Jurkat, Clone E6-1 (cell line): ENCODE data around the gene DNAL4.

Source experiments
- DNase-seq: peaks from one replicate; pipeline ENCODE4 v3.0.0-alpha.2; 2011; ENCODE audit warnings: low read depth, low spot score
- H3K4me3 ChIP-seq: 2 replicates; pipeline ENCODE4 v1.5.1; 2011; ENCODE audit warnings: mild to moderate bottlenecking, low read length, control low read depth, moderate library complexity

DNAL4 gene

DNA sequence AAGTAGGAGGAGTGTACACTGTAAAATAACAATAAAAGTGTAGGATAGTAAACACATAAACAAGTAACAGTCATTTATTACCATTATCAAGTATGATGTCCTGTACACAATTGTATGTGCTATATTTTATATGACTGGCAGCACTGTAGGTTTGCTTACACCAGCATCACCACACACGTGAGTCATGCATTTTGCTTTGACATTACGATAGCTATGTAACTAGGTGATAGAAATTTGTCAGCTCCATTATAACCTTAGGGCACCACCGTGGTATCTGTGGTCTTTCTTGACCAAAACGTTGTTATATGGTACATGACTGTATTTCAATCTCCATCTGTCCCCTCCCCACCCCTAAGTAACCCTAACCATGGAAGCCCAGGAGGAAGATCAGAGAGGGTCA, 1.1 kb downstream of the DNAL4 start:
- DNase-seq = no peak
- H3K4me3 ChIP-seq = peak overlapping the region; percentile 67

DNA sequence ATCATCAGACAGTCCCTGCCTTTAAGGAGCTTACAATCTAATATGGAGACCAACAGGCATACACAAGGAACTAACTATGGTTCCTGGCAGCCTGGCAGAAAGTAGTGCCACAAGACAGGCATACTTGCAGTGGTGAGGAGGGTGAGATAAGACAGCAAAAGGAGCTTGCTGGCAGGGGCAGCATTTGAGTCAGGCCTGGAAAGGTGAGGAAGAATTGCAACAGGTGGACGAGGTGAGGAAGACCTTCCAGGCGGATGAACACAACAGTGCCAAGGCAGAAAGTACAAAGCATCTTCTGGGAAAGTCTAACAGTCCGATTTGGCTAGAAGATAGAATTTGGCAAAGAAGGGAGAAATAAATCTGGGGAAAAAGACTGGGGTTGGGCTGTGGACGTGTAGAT, 4.3 kb downstream of the DNAL4 start:
- H3K4me3 ChIP-seq = no peak overlapping the region
- DNase-seq = no peak

DNA sequence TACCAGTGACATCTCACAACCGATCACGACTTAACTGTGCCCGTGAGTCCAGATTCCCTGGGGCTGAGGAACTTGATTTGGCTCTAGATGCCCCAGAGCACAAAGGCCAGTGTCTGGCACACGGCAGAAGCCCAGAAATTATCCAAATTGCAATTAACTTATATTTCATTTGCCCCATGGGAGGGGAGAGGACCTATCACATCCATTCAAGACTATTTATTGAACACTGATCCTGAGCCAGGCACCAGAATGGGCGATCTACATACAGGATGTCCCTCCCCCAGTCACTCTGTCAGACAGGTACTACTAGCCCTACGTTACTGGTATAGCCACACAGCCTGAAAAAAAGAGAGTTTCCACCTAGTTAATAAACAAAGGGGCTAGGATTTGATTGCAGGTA, 5.1 kb downstream of the DNAL4 start:
- no peak overlapping the region for H3K4me3 ChIP-seq
- DNase-seq = no peak

DNA sequence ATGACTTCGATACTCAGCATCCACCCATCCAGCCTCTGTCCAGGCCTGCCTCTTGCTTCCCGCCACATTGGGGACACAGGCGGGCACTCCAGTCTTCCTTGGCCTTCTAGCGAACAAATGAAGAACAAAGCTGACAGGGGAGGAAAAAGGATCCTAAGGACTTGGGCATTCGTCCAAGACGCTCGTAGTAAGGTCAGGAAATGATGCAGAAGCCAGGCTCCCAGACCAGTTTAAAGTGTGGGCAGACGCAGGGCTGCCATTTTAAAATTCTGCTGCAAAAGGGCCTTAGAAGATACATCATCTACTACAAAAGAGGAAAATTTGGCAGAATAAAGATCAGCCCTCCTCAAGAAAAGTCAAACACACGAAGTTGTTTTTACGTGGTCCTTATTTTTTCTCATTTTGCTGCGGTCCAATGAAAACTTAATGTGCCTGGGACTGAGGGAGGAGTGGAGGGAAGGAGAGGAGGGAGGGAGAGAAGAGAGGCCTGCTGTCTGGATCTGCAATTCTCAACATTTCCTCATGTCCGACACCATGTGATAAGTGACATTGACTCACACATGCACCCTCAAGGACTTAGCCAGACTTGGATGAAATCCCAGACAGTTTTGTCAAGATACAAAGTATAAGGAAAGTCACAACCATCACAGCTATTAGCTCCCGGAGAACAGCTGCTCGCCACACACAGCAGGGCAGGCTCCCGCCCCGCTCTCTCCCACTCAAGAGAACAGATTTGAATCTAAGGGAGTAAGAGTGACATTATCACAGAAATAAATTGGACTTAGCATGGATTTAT, 5.7 kb downstream of the DNAL4 start:
- no peak overlapping the region for H3K4me3 ChIP-seq
- DNase-seq = no peak

DNA sequence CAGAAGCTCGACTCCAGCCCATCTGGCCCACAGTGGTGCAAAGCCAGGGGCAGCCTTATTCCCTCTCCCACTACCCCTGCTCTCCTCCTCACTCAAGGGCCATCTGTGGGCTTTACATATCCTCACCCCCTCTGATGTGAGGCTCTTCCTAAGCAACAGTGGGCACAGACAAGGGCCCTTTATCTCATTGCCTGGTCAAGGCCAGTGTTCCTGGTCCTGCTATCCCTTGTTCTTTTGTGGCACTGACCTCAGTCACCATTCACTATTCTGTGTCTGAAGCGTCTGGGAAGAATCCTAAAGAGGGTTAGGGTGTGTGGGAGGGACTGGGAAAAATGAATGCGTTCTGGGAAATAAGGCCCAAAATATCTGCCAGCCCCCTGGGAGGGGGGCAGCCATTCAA, 7.3 kb downstream of the DNAL4 start:
- DNase-seq = no peak
- no peak overlapping the region for H3K4me3 ChIP-seq

DNA sequence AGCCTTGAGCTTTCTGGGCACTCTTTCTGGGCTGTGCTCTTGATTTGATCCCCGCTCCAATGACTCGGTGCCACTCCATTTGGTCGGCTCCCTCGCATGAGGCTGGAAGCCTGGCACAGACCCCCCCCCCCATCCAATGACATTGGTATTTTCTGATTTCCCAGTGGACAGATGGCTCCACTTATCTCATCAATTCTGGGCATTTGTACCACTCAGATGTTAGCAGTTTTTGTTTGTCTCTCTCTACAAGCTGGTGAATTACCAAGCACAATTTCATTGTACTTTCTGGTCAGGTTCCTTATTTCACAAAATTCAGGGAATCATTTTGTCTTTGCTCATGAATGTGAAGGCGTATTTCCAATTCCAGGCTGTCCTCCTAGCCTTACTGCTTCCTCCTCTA, 9.1 kb downstream of the DNAL4 start:
- no peak for DNase-seq
- H3K4me3 ChIP-seq = no peak overlapping the region

DNA sequence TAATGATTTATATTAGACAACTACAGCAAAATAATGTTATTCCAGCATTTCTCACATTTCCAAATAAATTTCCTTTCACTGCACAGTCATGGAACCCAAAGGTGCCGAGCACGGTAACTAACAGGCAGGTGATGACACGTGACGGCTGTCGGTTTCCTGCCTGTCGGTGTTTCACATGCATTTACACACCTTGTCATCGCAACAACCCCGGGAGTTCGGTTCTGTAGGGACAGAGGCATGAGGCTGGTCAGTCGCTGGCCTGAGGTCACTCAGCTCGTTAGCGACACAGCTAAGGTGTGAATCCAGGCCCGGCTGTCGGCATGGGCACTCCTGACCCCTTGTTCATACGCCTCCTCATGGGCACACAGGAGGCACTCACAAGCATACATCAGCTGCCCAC, 9.9 kb downstream of the DNAL4 start:
- H3K4me3 ChIP-seq = no peak overlapping the region
- no peak for DNase-seq

DNA sequence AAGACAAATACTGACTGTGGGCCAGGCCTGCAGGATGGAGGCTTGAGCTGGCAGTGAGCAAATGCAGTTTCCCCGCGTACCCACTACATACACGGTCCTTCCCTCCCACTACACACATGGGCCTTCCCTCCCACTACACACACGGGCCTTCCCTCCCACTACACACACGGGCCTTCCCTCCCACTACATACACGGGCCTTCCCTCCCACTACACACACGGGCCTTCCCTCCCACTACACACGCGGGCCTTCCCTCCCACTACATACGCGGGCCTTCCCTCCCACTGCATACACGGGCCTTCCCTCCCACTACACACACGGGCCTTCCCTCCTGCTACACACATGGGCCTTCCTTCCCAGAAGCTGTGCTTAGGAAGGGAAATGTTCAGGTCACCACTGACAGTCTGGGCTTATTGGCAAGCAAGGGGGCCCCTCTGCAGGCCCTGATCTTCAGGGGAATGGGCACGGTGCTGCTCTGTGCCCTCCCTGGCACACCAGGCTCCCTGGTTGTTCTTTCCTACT, 10.8 kb downstream of the DNAL4 start:
- no peak for DNase-seq
- no peak overlapping the region for H3K4me3 ChIP-seq

DNA sequence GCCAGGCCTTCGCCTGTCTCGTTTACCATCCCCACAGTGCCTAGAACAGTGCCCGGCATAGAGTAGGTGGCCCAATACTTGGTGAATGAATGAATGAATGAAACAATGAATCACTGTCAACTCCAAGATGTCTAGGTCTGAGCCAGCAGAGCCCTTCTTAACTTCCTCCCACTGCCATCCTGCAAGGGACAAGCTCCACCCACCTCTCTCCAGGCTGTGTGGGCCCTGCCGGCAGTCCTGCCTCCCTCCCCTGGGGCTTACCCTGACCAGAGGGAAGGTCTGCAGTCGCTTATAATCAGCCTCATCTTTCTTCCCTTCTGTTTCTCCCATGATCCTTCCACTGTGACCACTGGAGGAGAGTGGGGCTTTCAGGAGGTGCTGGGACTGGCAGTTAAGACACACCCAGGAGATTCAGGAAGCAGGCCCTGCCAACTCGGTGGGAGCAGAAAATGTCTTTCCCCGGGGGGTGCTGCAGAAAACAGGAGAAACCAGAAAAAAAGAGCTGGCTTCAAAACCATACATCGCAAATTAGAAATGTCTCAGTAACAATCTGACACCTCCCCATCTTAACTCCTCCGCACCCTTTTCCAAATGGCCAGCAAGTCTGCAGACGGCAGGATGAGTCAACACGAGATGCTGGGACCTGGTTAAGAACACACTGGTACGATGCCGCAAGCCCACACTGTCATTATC, 11.4 kb downstream of the DNAL4 start:
- DNase-seq = no peak
- H3K4me3 ChIP-seq = no peak overlapping the region

DNA sequence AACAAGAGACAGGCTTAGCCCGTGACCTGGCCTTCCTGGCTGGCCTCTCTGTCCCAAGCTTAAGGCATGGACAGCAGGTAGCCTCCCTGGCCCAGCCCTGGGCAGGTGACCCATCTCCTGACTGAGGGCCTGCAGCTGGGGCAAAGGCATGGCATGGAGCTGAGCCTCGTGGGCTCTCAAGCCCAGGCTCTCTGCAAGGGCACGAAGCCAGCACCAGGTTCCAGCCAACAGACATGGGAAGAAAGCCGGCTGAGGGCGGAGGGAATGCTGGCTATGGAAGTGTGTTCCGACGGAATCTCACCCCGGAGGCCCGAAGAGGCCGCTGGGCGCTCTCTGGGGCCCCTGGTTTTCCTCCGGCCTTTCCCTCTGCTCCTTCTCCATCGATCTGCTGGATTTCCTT, 12.9 kb downstream of the DNAL4 start:
- no peak overlapping the region for H3K4me3 ChIP-seq
- DNase-seq = no peak

DNA sequence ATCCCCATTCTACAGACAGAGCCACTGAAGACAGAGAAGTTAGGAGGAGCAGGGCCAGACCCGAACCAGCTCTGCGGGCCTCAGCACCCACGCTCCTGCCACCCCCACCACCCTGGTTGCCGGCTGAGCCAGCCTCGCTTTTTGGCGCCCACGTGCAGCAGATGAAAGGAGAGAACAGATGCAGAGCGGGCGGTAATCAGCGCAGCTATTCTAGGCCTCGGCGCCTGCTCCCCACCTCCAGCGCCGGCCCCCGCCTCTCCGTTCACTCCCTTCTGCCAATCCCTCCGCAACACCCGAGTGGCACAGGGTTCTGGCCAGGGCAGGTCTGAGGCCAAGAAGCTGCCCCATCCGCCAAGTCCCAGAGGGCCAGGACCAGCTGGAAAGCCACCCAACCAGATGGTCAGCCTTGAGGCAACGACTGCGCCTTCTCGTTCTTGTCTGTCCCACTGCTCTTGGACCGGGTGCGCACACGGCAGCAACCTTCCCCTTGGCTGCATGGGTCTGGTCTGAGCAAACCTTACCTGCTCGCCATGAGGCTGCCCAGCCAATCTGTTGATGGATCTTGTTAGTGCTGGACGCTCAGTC, 16.8 kb downstream of the DNAL4 start:
- no peak for DNase-seq
- H3K4me3 ChIP-seq = no peak overlapping the region

DNA sequence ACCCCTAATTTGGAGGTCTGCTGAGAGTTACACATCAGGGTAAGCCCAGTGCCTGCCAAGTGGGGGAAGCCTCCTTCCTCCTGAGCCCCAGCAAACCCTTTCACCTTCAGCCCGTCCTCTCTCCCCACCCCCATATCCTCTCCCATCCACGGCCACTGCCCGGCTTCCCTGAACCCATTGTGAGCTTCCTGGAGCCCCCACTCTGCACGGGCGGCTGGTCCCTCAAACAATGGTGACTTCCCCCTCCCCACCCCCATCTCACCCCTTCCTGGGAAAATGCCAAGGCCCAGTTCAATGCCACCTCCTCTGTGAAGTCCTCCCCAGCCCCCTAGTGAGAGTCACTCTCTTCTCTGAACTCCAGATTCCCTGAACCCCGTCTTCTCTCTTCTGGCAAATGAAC, 17.9 kb downstream of the DNAL4 start:
- DNase-seq = no peak
- H3K4me3 ChIP-seq = no peak overlapping the region

DNA sequence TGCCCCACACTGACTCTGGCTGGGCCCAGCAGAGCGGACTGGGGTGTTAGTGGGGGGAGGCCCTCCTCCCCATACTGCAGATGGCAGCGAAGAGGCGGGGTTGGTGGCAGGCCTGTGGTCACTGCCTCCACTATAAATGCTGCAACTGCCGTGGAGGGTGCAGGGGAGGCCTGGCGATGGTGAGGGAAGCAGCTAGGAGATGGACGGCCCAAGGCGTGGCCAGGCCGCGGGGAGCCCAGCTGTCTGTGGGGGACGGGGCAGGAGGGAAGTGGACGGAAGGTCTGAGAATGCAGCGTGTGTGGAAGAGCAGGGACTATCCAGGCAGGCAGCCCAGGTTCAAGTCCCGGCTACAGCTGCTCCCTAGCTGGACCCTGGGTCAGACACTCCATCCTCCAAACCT, 18.3 kb downstream of the DNAL4 start:
- DNase-seq = no peak

DNA sequence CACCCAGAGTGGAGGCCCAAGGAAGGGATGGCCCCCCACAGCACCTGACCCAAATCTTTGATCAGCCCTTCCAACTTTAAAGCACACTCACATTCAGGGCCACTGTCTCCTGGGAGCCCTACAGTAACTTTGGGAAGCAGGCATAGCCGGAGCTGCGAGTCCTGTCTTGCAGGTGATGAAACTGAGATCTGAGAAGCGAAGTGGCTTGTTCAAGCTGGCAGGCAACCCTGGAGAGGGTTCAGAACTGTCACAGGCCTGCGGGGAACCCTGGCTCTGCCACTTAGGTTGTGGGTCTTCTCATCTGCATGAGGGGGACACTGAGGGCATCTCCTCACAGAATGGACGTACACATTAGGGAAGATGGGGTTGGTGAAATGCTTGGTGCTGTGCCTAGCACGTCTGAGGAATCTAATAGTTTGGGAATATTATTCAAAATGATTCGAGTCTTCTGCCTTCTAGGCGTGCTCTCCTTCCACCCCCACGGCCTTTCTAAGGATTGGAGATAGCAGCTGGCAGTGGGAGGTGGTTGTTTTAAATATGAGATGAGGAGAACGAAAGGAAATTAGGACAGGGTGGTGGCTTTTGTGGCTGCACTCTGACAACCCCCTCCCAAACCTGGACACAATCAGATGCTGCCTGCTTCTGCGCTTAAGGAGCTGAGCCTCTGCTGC, 19.3 kb downstream of the DNAL4 start:
- no peak overlapping the region for H3K4me3 ChIP-seq
- DNase-seq = no peak

More for the DNA sequence above, 18.3 kb downstream of the DNAL4 start:
- H3K4me3 ChIP-seq = no peak overlapping the region

DNA sequence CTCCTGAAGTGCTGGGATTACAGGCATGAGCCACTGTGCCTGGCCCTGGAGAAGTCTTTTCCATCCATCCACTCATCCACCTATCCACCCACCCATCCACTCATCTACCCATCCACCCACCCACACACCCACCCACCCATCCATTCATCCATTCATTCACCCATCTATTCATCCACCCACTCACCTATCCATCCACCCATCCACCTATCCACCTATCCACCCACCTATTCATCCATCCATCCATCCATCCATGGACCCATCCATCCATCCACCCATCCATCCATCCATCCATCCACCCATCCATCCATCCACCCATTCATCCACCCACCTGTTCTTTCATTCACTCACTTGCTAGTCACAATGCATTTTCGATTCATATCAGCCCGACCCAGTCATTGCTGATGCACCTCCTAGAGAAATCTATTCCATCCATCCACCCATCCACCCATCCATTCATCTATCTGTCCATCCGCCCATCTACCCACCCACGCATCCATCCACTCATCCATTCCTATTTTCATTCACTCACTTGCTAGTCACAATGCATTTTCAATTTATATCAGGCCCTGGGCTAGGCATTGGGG, 20.5 kb downstream of the DNAL4 start:
- no peak for DNase-seq
- H3K4me3 ChIP-seq = no peak overlapping the region

DNA sequence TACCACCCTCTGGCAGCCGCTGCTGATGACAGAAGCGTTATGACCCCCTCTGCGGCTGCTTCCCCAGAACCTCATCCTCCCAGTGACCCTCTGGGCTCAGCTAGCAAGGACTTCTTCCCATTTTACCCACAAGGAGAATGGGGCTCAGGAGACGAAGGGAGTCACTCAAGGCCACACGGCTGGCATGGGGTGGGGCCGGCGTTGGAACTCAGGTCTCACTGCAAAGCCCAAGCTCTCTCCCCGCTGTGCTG, 21.4 kb downstream of the DNAL4 start:
- DNase-seq = no peak
- no peak overlapping the region for H3K4me3 ChIP-seq

DNA sequence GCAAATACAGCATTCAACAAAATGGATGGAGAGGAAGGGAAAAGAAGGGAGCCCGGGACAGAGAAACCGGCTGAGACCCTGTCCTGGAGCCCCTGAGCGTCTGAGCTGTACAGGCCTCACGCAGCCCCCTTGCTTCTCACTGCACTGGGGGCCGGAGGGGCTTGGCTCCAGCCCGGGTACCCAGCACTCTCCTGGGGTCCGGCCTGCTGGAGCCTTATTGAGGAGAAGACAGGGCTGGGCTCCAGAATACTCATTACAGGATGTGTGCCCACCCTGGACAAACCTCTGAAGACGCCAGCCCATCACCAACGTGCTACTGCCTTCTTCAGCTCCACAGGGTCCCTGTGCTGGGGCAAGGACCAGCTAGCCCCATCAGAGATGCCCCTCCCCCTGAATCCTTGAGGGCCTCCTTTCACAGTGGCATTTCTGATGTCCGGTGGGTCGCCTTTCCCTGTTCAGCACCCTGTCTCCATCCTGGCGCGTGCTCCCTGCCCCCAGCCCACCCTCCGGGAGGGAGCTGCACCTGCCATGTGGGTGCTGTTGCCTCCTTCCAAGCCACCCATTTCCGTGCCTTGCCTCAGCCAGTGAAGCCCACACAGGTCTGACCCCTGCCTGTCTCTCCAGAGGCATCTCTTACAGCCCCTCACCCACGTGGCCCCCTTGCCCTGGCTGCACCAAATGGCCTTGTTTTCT, 23.5 kb downstream of the DNAL4 start:
- H3K4me3 ChIP-seq = no peak overlapping the region
- no peak for DNase-seq

DNA sequence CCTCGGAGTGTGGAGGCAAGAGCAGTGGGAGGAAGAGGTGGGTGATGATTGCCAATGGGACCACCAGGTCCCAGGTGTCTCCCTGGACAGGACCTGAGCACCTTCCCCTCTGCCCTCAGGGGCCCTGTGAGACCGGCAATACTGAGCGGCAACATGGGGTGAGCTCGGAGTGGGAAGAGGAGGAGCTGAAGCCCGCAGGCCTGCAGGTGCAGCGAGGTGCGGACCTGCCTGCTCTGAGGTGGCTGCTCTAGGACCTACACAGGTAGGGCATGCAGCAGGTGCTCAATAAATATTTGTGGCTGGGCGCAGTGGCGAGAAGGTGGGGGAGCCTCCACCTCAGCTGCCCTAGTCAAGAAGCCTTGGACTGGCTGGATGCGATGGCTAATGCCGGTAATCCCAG, 25.9 kb downstream of the DNAL4 start:
- DNase-seq = no peak
- no peak overlapping the region for H3K4me3 ChIP-seq

DNA sequence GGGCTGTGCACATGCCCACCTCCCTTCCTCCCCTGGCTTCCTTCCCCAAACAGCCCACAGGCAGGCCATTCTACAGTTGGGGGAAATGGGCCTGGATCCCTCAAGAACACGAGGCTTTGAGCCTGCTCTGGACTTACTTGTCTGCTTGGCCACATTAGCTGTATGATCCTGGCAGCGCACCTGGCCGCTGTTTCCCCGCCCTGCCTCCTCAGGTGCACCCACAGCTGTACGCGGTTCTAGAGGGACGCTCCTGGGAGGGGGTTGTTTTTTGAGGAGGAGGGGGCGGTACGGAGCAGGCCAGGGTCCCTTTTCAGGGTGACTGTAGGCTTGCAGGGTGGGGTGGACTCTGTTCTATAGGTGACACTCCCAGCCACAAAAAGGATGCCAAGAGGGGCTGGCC, 26.6 kb downstream of the DNAL4 start:
- H3K4me3 ChIP-seq = no peak overlapping the region
- DNase-seq = no peak
